Activated naive CD4-positive, alpha-beta T cell treated with anti-CD3 and anti-CD28 coated beads, Interleukin-2, amount 10 ng/mL, durations not matched to agents 7 days and 5 days (primary cell): ENCODE results near the gene SLAMF1.
A peak's percentile ranks its signal among the peaks of the same experiment; 100 is the strongest.
"Not testable (repeated sequence)": the region's sequence is repeated elsewhere in the genome, so short reads cannot be mapped to it uniquely, and the experiment has no call there.

ENCODE experiments used
- CTCF ChIA-PET: fragments of 350-600 bp; sonication (Branson Sonifier 250); formaldehyde crosslinking; loops from one replicate; lab custom pipeline; 2021; ENCODE audit warnings: antibody characterized with exemption; lab: Charles Lee
- DNase-seq: peaks from one replicate; pipeline ENCODE4 v3.0.0-alpha.2; 2020
- H3K27ac Mint-ChIP-seq: one replicate; pipeline ENCODE4 v1.8.0; 2021; ENCODE audit warnings: mild to moderate bottlenecking, moderate library complexity, mixed read lengths
- H3K27me3 Mint-ChIP-seq: one replicate; pipeline ENCODE4 v1.8.0; 2021; ENCODE audit warnings: mild to moderate bottlenecking, mixed read lengths
- H3K36me3 Mint-ChIP-seq: one replicate; pipeline ENCODE4 v1.8.0; 2021; ENCODE audit warnings: mixed read lengths
- H3K4me1 Mint-ChIP-seq: one replicate; pipeline ENCODE4 v1.8.0; 2021; ENCODE audit warnings: mixed read lengths
- H3K4me3 Mint-ChIP-seq: one replicate; pipeline ENCODE4 v1.8.0; 2021; ENCODE audit warnings: mild to moderate bottlenecking, moderate library complexity, mixed read lengths
- H3K9me3 Mint-ChIP-seq: one replicate; pipeline ENCODE4 v1.8.0; 2021; ENCODE audit warnings: mixed read lengths

SLAMF1 gene

GRCh38 chr1:160562745-160563144 lies 84.1 kb downstream of the SLAMF1 start:
- not testable (repeated sequence) for H3K27ac Mint-ChIP-seq
- peaks cover 59% of the 10 kb centered on the region for H3K36me3 Mint-ChIP-seq

GRCh38 chr1:160560806-160561205 lies 86.0 kb downstream of the SLAMF1 start:
- CTCF ChIA-PET: interaction anchor here (0.7 to 4.7 kb wide), 5 partner anchors 10 to 46 kb away, joined by 3 to 24 read pairs (median 4); no protein-coding TSS in a partner anchor
- Mint-ChIP-seq H3K36me3 (peaks cover 54% of the 10 kb centered on the region), H3K9me3 (peaks cover 36% of the 10 kb centered on the region), H3K27me3 (no peaks in the 10 kb centered on the region), H3K4me1 (peaks cover 56% of the 10 kb centered on the region), H3K27ac (peak overlapping the region; percentile 71), H3K4me3 (no peak overlapping the region)
- DNase-seq: no peak

More at GRCh38 chr1:160562745-160563144, 84.1 kb downstream of the SLAMF1 start:
- H3K4me3 Mint-ChIP-seq, H3K27me3 Mint-ChIP-seq, DNase-seq: not testable (repeated sequence)
- CTCF ChIA-PET: interaction anchor here (1.6 kb wide), 1 partner anchor 12 kb away, joined by 3 read pairs; no protein-coding TSS in a partner anchor
- peaks cover 36% of the 10 kb centered on the region for H3K9me3 Mint-ChIP-seq
- H3K4me1 Mint-ChIP-seq: peaks cover 72% of the 10 kb centered on the region

- Mint-ChIP-seq H3K36me3 (peaks cover 49% of the 10 kb centered on the region), H3K9me3 (peaks cover 36% of the 10 kb centered on the region), H3K27me3 (no peaks in the 10 kb centered on the region), H3K27ac (peak overlapping the region; percentile 71), H3K4me3 (peak overlapping the region; percentile 0), H3K4me1 (peaks cover 50% of the 10 kb centered on the region)
- no peak for DNase-seq
- CTCF ChIA-PET: interaction anchor here (1.1 to 4.7 kb wide), 5 partner anchors 10 to 46 kb away, joined by 3 to 24 read pairs (median 4); no protein-coding TSS in a partner anchor
These were observed 86.7 kb downstream of the SLAMF1 start for GRCh38 chr1:160560045-160560705.

GRCh38 chr1:160559437-160559836 lies 87.4 kb downstream of the SLAMF1 start:
- Mint-ChIP-seq H3K36me3 (peaks cover 49% of the 10 kb centered on the region), H3K4me1 (peaks cover 44% of the 10 kb centered on the region), H3K27ac (peak overlapping the region; percentile 71), H3K9me3 (peaks cover 36% of the 10 kb centered on the region)
- CTCF ChIA-PET: interaction anchor here (1.1 to 4.7 kb wide), 3 partner anchors 10 to 47 kb away, joined by 4 to 24 read pairs (median 5); no protein-coding TSS in a partner anchor
- not testable (repeated sequence) for H3K4me3 Mint-ChIP-seq, DNase-seq, H3K27me3 Mint-ChIP-seq

GRCh38 chr1:160558660-160559380 lies 88.0 kb downstream of the SLAMF1 start:
- peaks cover 36% of the 10 kb centered on the region for H3K9me3 Mint-ChIP-seq
- H3K36me3 Mint-ChIP-seq: peaks cover 49% of the 10 kb centered on the region
- no peak overlapping the region for H3K4me3 Mint-ChIP-seq
- CTCF ChIA-PET: interaction anchor here (1.1 to 4.7 kb wide), 3 partner anchors 10 to 48 kb away, joined by 4 to 24 read pairs (median 5); no protein-coding TSS in a partner anchor
- no peak for DNase-seq
- H3K27ac Mint-ChIP-seq: no peak overlapping the region
- H3K4me1 Mint-ChIP-seq: peaks cover 41% of the 10 kb centered on the region
- H3K27me3 Mint-ChIP-seq: no peaks in the 10 kb centered on the region
